Measurements from ENCODE around the gene CRY1.

GRCh38 chr12:107109726-107110719, 16.7 kb upstream of the CRY1 start:
- no peak for TF ChIP-seq CTCF (IDR thresholded peaks at IDR 0.05)
- TF ChIP-seq POLR2A (IDR thresholded peaks at IDR 0.05), result no peak
